Activated CD8-positive, alpha-beta memory T cell treated with anti-CD3 and anti-CD28 coated beads, Interleukin-2, amount 50 U/mL, for 24 hours (primary cell): ENCODE measurements around the gene RLN2.
"Not testable (repeated sequence)": the region's sequence is repeated elsewhere in the genome, so short reads cannot be mapped to it uniquely, and the experiment has no call there.

Experiments
- DNase-seq: peaks from one replicate; pipeline ENCODE4 v3.0.0-alpha.2; 2020; ENCODE audit errors: extremely low read depth

RLN2 gene

GRCh38 chr9:5303840-5304795 is at the start of gene RLN2:
TSS of gene RLN2 (minus strand) at chr9:5304716. CDS start at chr9:5304580, 136 bp downstream.
- not testable (repeated sequence) for DNase-seq

- no peak for DNase-seq
These were observed 49.7 kb upstream of the RLN2 start for GRCh38 chr9:5354184-5354583.

- DNase-seq, result no peak
These were observed 48.2 kb upstream of the RLN2 start for GRCh38 chr9:5352637-5353248.

- DNase-seq, result not testable (repeated sequence)
These were observed 34.8 kb upstream of the RLN2 start, which contains the start of gene RLN1 for GRCh38 chr9:5338992-5339981. TSS of gene RLN1 (minus strand) at chr9:5339876. CDS start at chr9:5339746, 130 bp downstream.

GRCh38 chr9:5336688-5337087 is 32.2 kb upstream of the RLN2 start:
- no peak for DNase-seq

- DNase-seq, result not testable (repeated sequence)
These were observed 26.8 kb upstream of the RLN2 start for GRCh38 chr9:5331276-5331675.

GRCh38 chr9:5326893-5327548 is 22.5 kb upstream of the RLN2 start:
- no peak for DNase-seq

- no peak for DNase-seq
These were observed 21.7 kb upstream of the RLN2 start for GRCh38 chr9:5326187-5326586.

- not testable (repeated sequence) for DNase-seq
These were observed 17.1 kb upstream of the RLN2 start for GRCh38 chr9:5321601-5322000.

GRCh38 chr9:5321058-5321457 is 16.5 kb upstream of the RLN2 start:
- DNase-seq, result no peak

GRCh38 chr9:5316406-5316805 is 11.9 kb upstream of the RLN2 start:
- not testable (repeated sequence) for DNase-seq

GRCh38 chr9:5315187-5315923 is 10.8 kb upstream of the RLN2 start:
- no peak for DNase-seq

- no peak for DNase-seq
These were observed 6.3 kb upstream of the RLN2 start for GRCh38 chr9:5310851-5311250.

- DNase-seq, result no peak
These were observed 1.2 kb upstream of the RLN2 start for GRCh38 chr9:5305741-5306140.

GRCh38 chr9:5301544-5301943 is 3.0 kb downstream of the RLN2 start:
- DNase-seq, result no peak

- no peak for DNase-seq
These were observed 12.4 kb downstream of the RLN2 start for GRCh38 chr9:5292141-5292540.

- no peak for DNase-seq
These were observed 15.9 kb downstream of the RLN2 start for GRCh38 chr9:5288591-5288990.

- no peak for DNase-seq
These were observed 18.3 kb downstream of the RLN2 start for GRCh38 chr9:5286262-5286661.

- no peak for DNase-seq
These were observed 26.0 kb downstream of the RLN2 start for GRCh38 chr9:5278486-5278885.

- DNase-seq, result no peak
These were observed 29.7 kb downstream of the RLN2 start for GRCh38 chr9:5274770-5275169.
